Neural cell (in vitro differentiated cells): ENCODE measurements around the gene ADD2.

Experiments
- EP300 ChIP-seq: fragments of 450-650 bp; conservative IDR thresholded peaks from 2 replicates; pipeline ENCODE4 v1.6.1; 2014; ENCODE audit warnings: antibody characterized with exemption, mild to moderate bottlenecking, moderate library complexity; ENCODE audit not compliant: poor library complexity, severe bottlenecking
- EZH2 ChIP-seq: fragments of 200-600, 300-800 bp; shearing (Covaris generic), sonication (generic); IDR thresholded peaks from 2 replicates; pipeline ENCODE4 v1.6.1; 2014; ENCODE audit warnings: antibody characterized with exemption, low read length, borderline replicate concordance, mild to moderate bottlenecking; ENCODE audit not compliant: insufficient read depth, poor library complexity, severe bottlenecking
- POLR2AphosphoS5 ChIP-seq: IDR thresholded peaks from 2 replicates; pipeline ENCODE4 v1.6.1; 2012
- SMC3 ChIP-seq: fragments of 450-650 bp; conservative IDR thresholded peaks from 2 replicates; pipeline ENCODE4 v1.6.1; 2014; ENCODE audit warnings: antibody characterized with exemption, mild to moderate bottlenecking, moderate library complexity; ENCODE audit not compliant: poor library complexity
- TF ChIP-seq, protein P1 (sequence below): fragments of 450-650 bp; IDR thresholded peaks from 2 replicates; pipeline ENCODE4 v1.5.1; 2014; ENCODE audit warnings: antibody characterized with exemption, mild to moderate bottlenecking, moderate library complexity; ENCODE audit not compliant: poor library complexity, severe bottlenecking

DNA sequence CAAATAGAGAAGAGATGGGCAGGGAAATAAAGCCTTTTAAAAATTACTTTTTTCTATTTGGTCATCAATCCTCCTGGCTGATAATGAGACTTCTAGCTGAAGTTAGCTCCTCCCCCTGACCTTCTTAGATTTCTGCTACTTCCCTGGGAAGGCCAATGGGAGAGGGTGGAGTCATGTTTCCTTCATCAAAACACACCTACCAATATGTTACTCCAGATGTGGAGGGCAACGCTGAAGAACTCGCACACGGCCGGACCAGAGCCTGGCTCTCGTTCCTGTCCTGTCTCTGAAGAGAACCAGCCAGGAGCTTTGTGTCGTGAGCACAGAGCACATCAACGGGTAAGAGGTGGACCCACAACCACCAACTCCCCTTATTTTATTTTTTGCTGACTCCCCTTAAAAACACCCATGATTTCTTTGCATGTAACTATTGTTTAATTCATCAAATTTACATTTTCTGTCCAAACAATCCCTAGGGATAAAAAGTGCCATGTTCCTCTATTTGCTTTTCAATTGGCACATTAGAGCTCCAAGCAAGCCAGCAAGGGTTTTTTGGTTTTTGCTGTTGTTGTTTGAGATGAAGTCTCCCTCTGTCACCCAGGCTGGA lies 94.9 kb downstream of the ADD2 start:
- TF ChIP-seq, protein P1, sequence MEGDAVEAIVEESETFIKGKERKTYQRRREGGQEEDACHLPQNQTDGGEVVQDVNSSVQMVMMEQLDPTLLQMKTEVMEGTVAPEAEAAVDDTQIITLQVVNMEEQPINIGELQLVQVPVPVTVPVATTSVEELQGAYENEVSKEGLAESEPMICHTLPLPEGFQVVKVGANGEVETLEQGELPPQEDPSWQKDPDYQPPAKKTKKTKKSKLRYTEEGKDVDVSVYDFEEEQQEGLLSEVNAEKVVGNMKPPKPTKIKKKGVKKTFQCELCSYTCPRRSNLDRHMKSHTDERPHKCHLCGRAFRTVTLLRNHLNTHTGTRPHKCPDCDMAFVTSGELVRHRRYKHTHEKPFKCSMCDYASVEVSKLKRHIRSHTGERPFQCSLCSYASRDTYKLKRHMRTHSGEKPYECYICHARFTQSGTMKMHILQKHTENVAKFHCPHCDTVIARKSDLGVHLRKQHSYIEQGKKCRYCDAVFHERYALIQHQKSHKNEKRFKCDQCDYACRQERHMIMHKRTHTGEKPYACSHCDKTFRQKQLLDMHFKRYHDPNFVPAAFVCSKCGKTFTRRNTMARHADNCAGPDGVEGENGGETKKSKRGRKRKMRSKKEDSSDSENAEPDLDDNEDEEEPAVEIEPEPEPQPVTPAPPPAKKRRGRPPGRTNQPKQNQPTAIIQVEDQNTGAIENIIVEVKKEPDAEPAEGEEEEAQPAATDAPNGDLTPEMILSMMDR, result no peak
- no peak for TF ChIP-seq EZH2
- no peak for TF ChIP-seq EP300
- no peak for TF ChIP-seq POLR2AphosphoS5
- TF ChIP-seq SMC3, result no peak
